IPS-20b (cell line): Measurements from ENCODE around the gene GTPBP3.
"Not testable (repeated sequence)": the region's sequence is repeated elsewhere in the genome, so short reads cannot be mapped to it uniquely, and the experiment has no call there.

ENCODE experiments used
- H3K27ac ChIP-seq: one replicate; pipeline ENCODE4 v1.5.1; 2013; ENCODE audit warnings: low read length
- H3K27me3 ChIP-seq: 2 replicates; pipeline ENCODE4 v1.6.1; 2013; ENCODE audit warnings: mild to moderate bottlenecking, low read length, inconsistent platforms; ENCODE audit not compliant: insufficient read depth
- H3K36me3 ChIP-seq: 2 replicates; pipeline ENCODE4 v1.6.1; 2013; ENCODE audit warnings: low read depth, mild to moderate bottlenecking, inconsistent platforms, low read length, moderate library complexity; ENCODE audit not compliant: insufficient read depth
- H3K4me1 ChIP-seq: 2 replicates; pipeline ENCODE4 v1.6.1; 2013; ENCODE audit warnings: mild to moderate bottlenecking, control low read depth, inconsistent platforms, low read length, moderate library complexity; ENCODE audit not compliant: insufficient read depth
- H3K4me3 ChIP-seq: 2 replicates; pipeline ENCODE4 v1.5.1; 2013; ENCODE audit warnings: mild to moderate bottlenecking, low read length, inconsistent platforms
- H3K9ac ChIP-seq: 2 replicates; pipeline ENCODE4 v1.6.1; 2013; ENCODE audit warnings: low read depth, mild to moderate bottlenecking, inconsistent platforms, low read length, moderate library complexity
- H3K9me3 ChIP-seq: 2 replicates; pipeline ENCODE4 v1.6.1; 2013; ENCODE audit warnings: mild to moderate bottlenecking, low read depth, low read length, inconsistent platforms; ENCODE audit not compliant: insufficient read depth

GTPBP3 gene

DNA sequence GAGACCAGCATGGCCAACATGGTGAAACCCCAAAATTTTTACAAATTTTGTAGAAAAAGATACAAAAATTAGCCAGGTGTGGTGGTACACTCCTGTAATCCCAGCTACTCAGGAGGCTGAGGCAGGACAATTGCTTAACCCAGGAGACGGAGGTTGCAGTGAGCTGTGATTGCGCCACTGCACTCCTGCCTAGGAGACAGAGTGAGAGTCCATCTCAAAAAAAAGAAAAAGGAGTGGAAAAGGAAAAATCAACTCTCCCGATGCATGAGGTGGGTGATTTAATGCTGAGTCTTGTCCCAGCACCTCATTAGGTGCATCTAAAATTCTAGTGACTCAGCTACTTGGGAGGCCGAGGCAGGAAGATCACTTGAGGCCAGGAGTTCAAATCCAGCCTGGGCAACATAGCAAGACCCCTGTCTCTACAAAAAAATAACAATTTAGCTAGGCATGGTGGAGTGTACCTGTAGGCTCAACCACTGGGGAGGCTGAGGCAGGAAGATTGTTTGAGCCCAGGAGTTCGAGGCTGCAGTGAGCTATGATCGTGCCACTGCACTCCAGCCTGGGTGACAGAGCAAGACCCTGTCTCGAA is 19.8 kb downstream of the GTPBP3 start:
- Histone ChIP-seq H3K36me3 (no peaks in the 10 kb centered on the region), H3K27ac (no peak overlapping the region), H3K9ac (no peak overlapping the region), H3K4me1 (no peaks in the 10 kb centered on the region), H3K4me3 (no peak overlapping the region), H3K9me3 (no peaks in the 10 kb centered on the region), H3K27me3 (no peaks in the 10 kb centered on the region)

- Histone ChIP-seq H3K27ac (no peak overlapping the region), H3K9me3 (no peaks in the 10 kb centered on the region), H3K27me3 (no peaks in the 10 kb centered on the region), H3K9ac (no peak overlapping the region), H3K36me3 (no peaks in the 10 kb centered on the region), H3K4me3 (no peak overlapping the region), H3K4me1 (no peaks in the 10 kb centered on the region)
Observed at GRCh38 chr19:17357724-17358123, 20.4 kb downstream of the GTPBP3 start.

- Histone ChIP-seq H3K9ac (no peak overlapping the region), H3K4me1 (no peaks in the 10 kb centered on the region), H3K27ac (no peak overlapping the region), H3K4me3 (no peak overlapping the region), H3K36me3 (no peaks in the 10 kb centered on the region), H3K9me3 (no peaks in the 10 kb centered on the region), H3K27me3 (no peaks in the 10 kb centered on the region)
Observed at GRCh38 chr19:17358395-17358794, 21.0 kb downstream of the GTPBP3 start.

DNA sequence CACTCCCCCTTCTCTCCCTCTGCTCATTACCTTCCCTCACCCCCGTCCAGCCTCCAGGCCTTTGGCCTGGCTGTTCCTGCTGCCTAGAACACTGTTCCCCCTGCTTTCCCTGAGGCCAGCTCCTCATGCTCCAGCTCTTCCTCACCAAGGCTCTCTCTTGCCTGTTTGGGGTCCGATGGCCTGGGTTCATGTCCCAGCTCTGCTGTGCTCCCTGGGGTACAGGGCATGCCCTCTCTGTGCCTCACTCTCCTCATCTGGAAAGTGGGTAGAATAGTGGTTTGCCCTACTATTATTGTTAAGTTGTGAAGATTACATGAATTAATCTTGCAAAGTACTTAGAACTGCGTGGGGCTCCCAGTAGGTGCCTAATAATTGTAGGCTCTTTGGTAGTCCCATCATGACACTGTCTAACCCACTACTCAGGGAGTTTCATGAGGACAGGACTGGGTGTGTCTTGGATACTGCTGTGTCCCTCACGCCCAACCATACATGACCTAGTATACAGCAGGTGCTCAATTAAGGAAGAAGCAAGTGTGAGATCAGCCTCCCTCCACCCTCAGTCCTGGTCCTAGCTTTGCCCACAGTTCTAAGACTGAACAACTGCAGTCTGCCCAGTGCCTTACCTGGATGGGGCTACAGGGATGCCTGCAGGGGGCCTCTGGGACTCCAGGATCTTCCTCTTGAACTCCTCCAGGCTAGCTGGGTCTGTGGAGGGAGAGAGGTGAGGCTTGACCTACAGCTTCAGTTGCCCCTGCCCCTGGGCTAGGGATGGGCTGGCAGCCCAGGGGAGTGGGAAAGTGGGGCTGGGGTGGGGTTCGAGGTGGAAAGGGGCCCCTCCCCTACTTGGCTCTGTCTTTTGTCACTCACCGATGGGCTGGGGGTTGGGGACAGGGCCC is 22.8 kb downstream of the GTPBP3 start:
- Histone ChIP-seq H3K27ac (no peak overlapping the region), H3K36me3 (no peaks in the 10 kb centered on the region), H3K4me3 (no peak overlapping the region), H3K9me3 (no peaks in the 10 kb centered on the region), H3K27me3 (no peaks in the 10 kb centered on the region), H3K4me1 (no peaks in the 10 kb centered on the region), H3K9ac (no peak overlapping the region)

DNA sequence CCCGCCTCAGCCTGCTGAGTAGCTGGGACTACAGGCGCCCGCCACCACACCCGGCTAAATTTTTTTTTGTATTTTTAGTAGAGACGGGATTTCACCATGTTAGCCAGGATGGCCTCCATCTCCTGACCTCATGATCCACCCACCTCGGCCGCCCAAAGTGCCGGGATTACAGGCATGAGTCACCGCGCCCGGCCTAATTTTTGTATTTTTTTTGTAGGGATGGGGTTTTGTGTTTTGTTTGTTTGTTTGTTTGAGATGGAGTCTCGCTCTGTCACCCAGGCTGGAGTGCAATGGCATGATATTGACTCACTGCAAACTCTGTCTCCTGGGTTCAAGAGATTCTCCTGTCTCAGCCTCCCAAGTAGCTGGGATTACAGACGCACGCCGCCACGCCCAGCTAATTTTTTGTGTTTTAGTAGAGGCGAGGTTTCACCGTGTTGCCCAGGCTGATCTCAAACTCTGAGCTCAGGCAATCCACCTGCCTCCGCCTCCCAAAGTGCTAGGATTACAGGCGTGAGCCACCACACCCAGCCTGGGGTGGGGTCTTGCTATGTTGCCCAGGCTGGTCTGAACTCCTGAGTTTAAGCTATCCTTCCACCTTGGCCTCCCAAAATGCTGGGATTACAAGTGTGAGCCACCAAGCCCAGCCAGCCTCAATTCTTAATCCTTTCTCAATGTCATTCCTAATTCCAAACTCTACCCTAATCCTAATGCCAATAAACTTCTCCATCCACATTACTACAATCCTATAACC is 26.7 kb downstream of the GTPBP3 start:
- H3K4me1 ChIP-seq, H3K9ac ChIP-seq, H3K36me3 ChIP-seq, H3K27me3 ChIP-seq, H3K4me3 ChIP-seq, H3K27ac ChIP-seq, H3K9me3 ChIP-seq: not testable (repeated sequence)

GRCh38 chr19:17365361-17365760 is 28.0 kb downstream of the GTPBP3 start:
- no peak overlapping the region for H3K9ac ChIP-seq
- H3K36me3 ChIP-seq = no peaks in the 10 kb centered on the region
- H3K27me3 ChIP-seq = no peaks in the 10 kb centered on the region
- no peak overlapping the region for H3K4me3 ChIP-seq
- no peaks in the 10 kb centered on the region for H3K4me1 ChIP-seq
- H3K9me3 ChIP-seq = no peaks in the 10 kb centered on the region
- H3K27ac ChIP-seq = no peak overlapping the region

DNA sequence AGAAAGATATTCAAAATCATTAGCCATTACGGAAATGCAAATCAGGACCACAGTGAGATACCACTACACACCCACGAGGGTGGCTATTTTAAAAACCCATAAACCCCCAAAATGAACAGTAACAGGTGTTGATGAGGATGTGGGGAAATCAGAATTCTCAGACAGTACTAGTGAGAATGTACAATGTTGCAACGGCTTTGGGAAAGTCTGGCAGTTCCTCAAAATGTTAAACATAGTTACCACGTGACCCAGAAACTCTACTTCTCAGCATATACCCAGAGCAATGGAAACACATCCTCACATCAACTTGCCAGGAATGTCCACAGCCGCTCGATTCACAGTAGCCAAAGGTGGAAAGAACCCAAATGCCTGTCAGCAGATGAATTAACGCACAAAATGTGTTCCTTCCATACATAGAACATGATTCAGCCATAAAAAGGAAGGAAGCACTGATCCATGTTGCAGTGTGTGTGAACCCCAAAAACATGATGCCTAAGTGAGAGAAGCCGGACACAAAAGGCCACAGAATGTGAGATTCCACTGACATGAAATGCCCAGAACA is 32.8 kb downstream of the GTPBP3 start:
- Histone ChIP-seq H3K27me3 (no peaks in the 10 kb centered on the region), H3K27ac (no peak overlapping the region), H3K36me3 (no peaks in the 10 kb centered on the region), H3K4me3 (no peak overlapping the region), H3K9ac (no peak overlapping the region), H3K9me3 (no peaks in the 10 kb centered on the region), H3K4me1 (no peaks in the 10 kb centered on the region)

DNA sequence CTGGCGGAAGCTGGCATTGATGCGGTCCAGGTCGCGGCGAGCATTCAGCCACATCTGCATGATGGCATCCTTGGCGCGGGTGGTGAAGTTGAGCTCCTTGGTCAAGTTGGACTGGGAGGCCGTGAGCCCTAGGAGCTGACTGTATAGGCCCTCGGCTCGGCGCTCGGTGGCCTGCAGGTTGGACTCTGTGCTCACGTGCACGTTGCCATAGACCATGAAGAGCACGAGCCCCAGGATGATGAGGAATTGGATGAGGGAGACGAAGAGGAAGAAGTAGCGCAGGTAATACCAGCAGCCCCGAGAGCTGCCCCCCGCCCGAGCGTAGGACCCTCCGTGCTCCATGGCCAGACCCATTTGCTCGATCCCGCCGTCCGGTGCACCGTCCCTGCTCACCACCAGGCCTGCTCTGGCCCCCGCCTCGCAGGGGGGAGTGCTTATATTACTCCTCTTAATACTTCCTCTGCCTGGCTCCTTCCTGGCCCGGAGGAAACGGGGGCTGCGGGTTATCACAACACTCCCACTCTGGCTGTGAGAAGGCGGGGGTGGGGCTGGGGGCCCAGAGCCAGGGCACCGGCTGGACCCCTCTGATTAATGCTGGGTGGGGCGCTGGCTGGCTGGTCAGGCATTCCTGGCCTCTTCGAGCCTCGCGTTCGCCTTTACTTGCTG is 39.7 kb downstream of the GTPBP3 start, which contains the start of gene PLVAP:
TSS of gene PLVAP (minus strand) at position 408 of the 666 bp plus-strand sequence. CDS start at position 354, 54 bp downstream.
- Histone ChIP-seq H3K27ac (no peak within 1 kb of the TSS), H3K27me3 (no peaks in the 10 kb centered on the region), H3K9me3 (0 out of 2 replicates have a peak, but pooled peaks cover 4% of the 10 kb centered on the region), H3K4me1 (peaks cover 9% of the 10 kb centered on the region; the same call in 1 of the 2 replicates), H3K4me3 (no peak within 1 kb of the TSS), H3K9ac (no peak within 1 kb of the TSS), H3K36me3 (no peaks in the 10 kb centered on the region)

GRCh38 chr19:17378271-17378670 is 40.9 kb downstream of the GTPBP3 start:
- Histone ChIP-seq H3K4me3 (no peak overlapping the region), H3K27me3 (no peaks in the 10 kb centered on the region), H3K36me3 (no peaks in the 10 kb centered on the region), H3K9me3 (0 out of 2 replicates have a peak, but pooled peaks cover 4% of the 10 kb centered on the region), H3K4me1 (peaks cover 12% of the 10 kb centered on the region; the same call in 1 of the 2 replicates), H3K9ac (no peak overlapping the region), H3K27ac (no peak overlapping the region)

- Histone ChIP-seq H3K4me3 (no peak overlapping the region), H3K4me1 (peaks cover 12% of the 10 kb centered on the region; the same call in 1 of the 2 replicates), H3K36me3 (no peaks in the 10 kb centered on the region), H3K27ac (peak overlapping the region; percentile 56), H3K9me3 (0 out of 2 replicates have a peak, but pooled peaks cover 4% of the 10 kb centered on the region), H3K27me3 (no peaks in the 10 kb centered on the region), H3K9ac (no peak overlapping the region)
Observed at GRCh38 chr19:17379221-17379631, 41.9 kb downstream of the GTPBP3 start.
